DMS79 (cell line): ENCODE measurements around the gene PRXL2C.
"Not testable (repeated sequence)": the region's sequence is repeated elsewhere in the genome, so short reads cannot be mapped to it uniquely, and the experiment has no call there.

Experiments used
- DNase-seq: peaks from one replicate; lab custom pipeline; 2025; lab: John Stamatoyannopoulos, UW

PRXL2C gene

GRCh38 chr9:96649620-96650324 is 5.3 kb downstream of the PRXL2C start:
- no peak for DNase-seq

GRCh38 chr9:96646081-96646991 is 8.8 kb downstream of the PRXL2C start:
- no peak for DNase-seq

DNA sequence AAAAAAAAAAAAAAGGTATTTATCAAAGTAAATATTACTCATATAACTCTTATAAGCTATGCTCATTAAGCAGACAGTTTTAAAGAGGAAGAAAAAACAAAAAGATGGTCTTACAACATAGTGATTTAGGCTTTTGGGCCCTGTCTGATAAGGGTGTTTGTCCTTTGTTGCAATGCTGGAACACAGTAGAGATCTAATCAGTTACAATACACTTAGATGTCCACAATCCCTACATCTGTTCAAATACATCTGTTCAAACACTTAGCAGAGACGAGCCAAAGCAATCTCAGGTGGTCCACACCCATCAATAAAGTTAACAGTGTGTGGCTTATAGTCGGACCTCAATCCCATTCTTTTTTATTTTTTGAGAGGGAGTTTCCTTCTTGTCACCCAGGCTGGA is 11.0 kb downstream of the PRXL2C start:
- DNase-seq: no peak

DNA sequence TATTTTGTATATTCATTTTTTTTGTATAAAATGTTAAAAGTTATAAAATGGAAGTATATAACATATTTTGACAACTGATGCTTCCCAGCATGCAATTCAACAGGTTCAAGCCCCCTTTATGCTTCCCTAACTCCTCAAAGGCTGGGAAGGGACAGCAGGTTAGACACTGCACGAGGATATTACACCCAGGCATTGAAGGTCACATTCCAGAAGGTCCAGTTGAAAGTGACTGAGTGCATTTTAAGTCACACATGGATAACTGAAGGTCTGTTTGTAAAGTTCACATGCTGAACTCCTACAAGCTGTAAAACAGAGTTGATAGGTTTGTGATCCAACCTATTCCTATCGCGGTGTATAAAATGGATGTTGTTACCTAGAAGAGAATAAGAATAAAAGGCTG is 13.6 kb downstream of the PRXL2C start:
- DNase-seq: no peak

DNA sequence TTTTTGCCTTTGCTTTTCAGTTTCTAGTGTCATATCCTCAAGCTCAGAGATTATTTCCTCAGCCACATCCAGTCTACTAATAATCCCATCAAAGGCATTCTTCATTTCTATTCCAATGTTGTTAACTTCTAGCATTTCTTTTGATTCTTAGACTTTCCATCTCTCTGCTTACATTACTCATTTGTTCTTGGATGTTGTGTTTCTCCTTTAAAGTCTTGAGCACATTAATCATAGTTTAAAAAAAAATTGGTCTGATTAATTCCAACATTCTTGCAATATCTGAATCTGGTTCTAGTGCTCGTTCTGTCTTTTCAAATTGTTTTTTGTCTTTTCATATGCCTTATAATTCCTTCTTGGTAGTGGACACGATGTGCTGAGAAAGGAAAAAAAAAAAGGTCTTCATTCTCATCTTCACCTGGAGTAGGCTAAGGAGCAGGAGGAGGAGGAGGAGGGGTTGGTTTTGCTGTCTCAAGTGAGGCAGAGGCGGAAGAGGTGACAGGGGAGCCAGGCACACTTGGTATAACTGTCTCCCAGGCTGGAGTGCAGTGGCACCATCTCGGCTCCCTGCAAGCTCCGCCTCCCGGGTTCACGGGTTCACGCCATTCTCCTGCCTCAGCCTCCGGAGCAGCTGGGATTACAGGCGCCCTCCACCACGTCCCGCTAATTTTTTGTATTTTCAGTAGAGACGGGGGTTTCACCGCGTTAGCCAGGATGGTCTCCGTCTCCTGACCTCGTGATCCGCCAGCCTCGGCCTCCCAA is 16.3 kb downstream of the PRXL2C start:
- no peak for DNase-seq

DNA sequence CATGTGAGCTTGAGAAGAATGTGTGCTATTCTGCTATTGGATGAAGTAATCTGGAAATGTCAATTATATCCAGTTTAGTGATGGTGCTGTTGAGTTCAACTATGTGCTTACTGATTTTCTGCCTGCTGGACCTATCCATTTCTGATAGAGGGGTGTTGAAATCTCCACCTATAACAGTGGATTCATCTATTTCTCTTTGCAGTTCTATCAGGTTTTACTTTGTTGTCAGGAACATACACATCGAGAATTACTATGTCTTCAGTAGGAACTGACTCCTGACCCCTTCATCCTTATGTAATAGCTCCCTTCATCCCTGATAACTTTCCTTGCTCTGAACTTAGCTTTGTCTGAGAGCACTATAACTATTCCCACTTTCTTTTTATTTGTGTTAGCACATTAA is 18.7 kb downstream of the PRXL2C start:
- no peak for DNase-seq

DNA sequence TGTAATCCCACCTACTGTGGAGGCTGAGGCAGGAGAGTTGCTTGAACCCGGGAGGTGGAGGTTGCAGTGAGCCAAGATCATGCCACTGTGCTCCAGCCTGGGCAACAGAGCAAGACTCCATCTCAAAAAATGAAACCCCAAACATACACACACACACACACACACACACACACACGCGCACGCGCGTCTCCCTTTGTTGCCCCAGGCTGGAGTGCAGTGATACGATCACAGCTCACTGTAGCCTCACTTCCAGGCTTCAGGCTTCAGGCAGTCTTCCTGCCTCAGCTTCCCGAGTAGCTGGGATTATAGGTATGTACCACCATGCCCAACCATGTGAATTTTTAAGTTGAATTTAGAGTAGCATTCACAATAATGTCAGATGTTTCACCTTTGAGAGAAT is 21.5 kb downstream of the PRXL2C start:
- DNase-seq: not testable (repeated sequence)

DNA sequence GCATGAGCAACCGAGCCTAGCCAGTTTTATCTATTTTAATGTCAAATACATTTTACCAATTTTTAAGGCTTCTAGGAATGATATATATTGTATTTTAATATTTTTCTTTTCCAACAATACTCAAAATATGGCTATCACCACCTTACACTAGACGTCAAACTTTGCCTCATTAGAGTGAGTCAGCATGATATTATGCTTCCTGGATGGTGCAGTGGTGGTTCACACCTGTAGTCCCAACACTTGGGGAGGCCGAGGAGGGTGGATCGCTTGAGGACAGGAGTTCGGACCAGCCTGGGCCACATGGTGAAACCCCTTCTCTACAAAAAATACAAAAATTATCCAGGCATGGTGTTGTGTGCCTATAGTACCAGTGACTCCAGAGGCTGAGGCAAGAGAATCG is 28.2 kb downstream of the PRXL2C start:
- DNase-seq: no peak

GRCh38 chr9:96621618-96622017 is 33.5 kb downstream of the PRXL2C start:
- no peak for DNase-seq

DNA sequence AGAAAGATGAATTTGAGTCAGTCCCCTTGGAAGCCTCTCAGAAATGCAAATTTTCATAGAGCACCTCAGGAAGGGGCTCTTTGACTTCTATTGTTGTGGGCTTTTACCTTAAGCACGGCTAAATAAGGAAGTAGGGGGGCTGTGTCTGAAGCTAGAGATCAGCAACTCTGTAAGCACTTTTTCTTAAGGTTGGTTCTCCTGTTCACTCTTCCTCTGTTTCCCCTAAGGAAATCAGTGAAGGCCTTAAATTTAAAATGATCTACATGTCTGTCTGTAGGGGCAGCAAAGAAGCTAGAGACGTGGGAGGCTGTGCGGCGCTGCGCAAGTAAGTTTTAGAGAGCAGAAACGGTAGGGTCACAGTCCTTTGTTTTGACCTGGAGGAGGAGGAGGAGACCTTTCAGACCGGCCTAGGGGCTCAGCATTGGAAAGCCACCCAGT is 34.3 kb downstream of the PRXL2C start:
- DNase-seq: no peak

DNA sequence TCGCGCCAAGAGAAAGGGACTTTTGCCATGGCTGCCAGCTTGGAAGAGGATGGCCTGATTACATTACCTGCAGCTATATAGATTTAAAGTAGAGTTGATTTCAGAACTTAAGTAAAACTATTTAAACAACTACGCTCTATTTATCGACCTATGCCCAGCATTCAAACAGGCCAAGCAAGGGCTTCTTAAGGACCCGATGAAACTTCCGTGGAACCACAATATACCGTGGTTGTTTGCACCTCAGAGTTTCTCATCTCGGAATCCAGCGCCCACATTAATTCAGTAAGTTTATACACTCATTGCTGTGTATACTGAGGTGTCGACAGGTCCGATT is 35.0 kb downstream of the PRXL2C start:
- no peak for DNase-seq

GRCh38 chr9:96619491-96620180 is 35.5 kb downstream of the PRXL2C start, which contains the start of gene CDC14B:
Gene CDC14B, minus strand, starts transcription at chr9:96619843. Its CDS starts 465 bp downstream, at chr9:96619378.
- DNase-seq: peak; percentile 12

DNA sequence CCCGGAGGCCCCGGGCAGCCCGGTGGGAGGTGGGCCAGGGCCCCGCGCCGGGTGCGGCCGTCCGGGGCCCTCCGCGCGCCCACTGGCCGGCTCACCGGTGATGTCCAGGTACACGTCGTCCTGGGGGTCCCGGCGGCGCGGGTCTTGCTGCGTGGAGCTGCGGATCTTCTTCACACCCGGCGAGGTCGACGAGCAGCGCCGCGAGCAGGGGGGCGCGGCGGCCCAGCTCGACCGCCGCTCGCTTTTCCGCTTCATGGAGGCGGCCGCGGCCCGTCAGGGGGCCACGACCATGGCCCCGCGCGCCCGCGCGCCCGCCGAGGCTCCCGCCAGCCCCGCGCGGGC is 36.0 kb downstream of the PRXL2C start:
- DNase-seq: no peak

GRCh38 chr9:96618209-96619123 is 36.7 kb downstream of the PRXL2C start:
- DNase-seq: no peak

DNA sequence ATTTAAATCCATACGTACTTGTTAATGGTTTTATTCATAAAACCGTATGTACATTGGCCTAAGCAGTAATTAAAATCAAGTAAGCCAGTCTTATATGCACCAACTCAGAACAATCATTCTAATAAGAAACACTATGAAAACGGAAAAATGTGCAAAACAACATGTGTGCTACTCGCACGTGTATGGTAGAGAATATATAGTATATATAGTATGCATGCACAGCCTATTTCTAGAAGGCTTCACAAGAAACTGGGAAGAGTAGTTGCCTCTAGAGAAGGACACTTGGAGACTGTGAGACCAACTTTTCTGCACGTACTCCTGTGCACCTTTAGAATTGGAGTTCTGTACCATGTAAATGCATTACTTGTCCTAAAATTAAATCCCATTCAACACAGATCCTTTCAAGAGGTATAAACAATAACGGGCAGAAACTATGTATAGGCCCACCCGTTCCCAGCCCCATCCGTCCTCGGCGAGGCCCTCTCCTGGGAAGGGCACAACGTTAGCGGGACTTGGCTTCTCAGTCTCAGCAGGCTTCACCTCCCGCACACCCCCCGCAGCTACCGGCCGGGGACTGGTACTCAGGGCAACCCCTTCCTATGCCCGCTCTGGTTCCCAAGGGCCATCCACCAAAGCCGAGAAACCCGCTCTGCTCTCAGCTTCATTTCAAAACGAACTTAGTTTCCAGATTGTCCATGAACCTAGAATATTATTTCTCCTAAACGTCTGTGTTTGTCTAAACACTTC is 37.5 kb downstream of the PRXL2C start:
- no peak for DNase-seq

- no peak for DNase-seq
Measured at GRCh38 chr9:96616817-96617438, 38.2 kb downstream of the PRXL2C start.

GRCh38 chr9:96615411-96615810 is 39.7 kb downstream of the PRXL2C start:
- no peak for DNase-seq

GRCh38 chr9:96614664-96615063 is 40.5 kb downstream of the PRXL2C start:
- DNase-seq: not testable (repeated sequence)

GRCh38 chr9:96612966-96613589 is 42.0 kb downstream of the PRXL2C start:
- no peak for DNase-seq
